WTC11 (cell line): ENCODE results near the gene CHIT1.

Source experiments
- CDX4 ChIP-seq: fragments of 250-450 bp; sonication (Bioruptor Pico); IDR thresholded peaks from 2 replicates; pipeline ENCODE4 v1.9.0; 2021; ENCODE audit warnings: moderate library complexity, mild to moderate bottlenecking, inconsistent platforms, borderline replicate concordance
- CREM ChIP-seq: sonication (generic); formaldehyde crosslinking; IDR thresholded peaks from 2 replicates; pipeline ENCODE4 v1.8.1; 2022; ENCODE audit warnings: mild to moderate bottlenecking, missing genetic modification reagents, moderate library complexity
- EMX1 ChIP-seq: fragments of 250-450 bp; sonication (Bioruptor Pico); IDR thresholded peaks from 2 replicates; pipeline ENCODE4 v1.8.0; 2021; ENCODE audit warnings: mild to moderate bottlenecking
- FOXP4 ChIP-seq: sonication (generic); formaldehyde crosslinking; IDR thresholded peaks from 2 replicates; pipeline ENCODE4 v1.8.0; 2022; ENCODE audit warnings: mild to moderate bottlenecking, missing genetic modification reagents
- USF1 ChIP-seq: sonication (generic); formaldehyde crosslinking; IDR thresholded peaks from 2 replicates; pipeline ENCODE4 v1.8.0; 2022; ENCODE audit warnings: mild to moderate bottlenecking, missing genetic modification reagents
- ZNF138 ChIP-seq: sonication (generic); formaldehyde crosslinking; conservative IDR thresholded peaks from 2 replicates; pipeline ENCODE4 v1.8.1; 2022; ENCODE audit warnings: mild to moderate bottlenecking, moderate library complexity, missing genetic modification reagents
- ZNF219 ChIP-seq: sonication (generic); formaldehyde crosslinking; IDR thresholded peaks from 2 replicates; pipeline ENCODE4 v1.8.0; 2023; ENCODE audit warnings: missing genetic modification reagents, mild to moderate bottlenecking, borderline replicate concordance
- ZNF232 ChIP-seq: sonication (generic); formaldehyde crosslinking; IDR thresholded peaks from 2 replicates; pipeline ENCODE4 v1.8.0; 2022; ENCODE audit warnings: mild to moderate bottlenecking, missing genetic modification reagents
- ZNF263 ChIP-seq: sonication (generic); formaldehyde crosslinking; IDR thresholded peaks from 2 replicates; pipeline ENCODE4 v1.8.1; 2022; ENCODE audit warnings: low read depth, mild to moderate bottlenecking, moderate library complexity, missing genetic modification reagents
- TF ChIP-seq, protein P1 (sequence below): sonication (generic); formaldehyde crosslinking; conservative IDR thresholded peaks from 2 replicates; pipeline ENCODE4 v1.8.1; 2023; ENCODE audit warnings: mild to moderate bottlenecking, low read depth, missing genetic modification reagents, moderate library complexity
- TF ChIP-seq, protein P2 (sequence below): fragments of 200-600 bp; IDR thresholded peaks from 2 replicates; pipeline ENCODE4 v1.8.0; 2022; ENCODE audit warnings: antibody characterized with exemption
- TF ChIP-seq, protein P3 (sequence below): sonication (generic); formaldehyde crosslinking; IDR thresholded peaks from 2 replicates; pipeline ENCODE4 v1.8.1; 2023; ENCODE audit warnings: mild to moderate bottlenecking, missing genetic modification reagents

- TF ChIP-seq, protein P1, sequence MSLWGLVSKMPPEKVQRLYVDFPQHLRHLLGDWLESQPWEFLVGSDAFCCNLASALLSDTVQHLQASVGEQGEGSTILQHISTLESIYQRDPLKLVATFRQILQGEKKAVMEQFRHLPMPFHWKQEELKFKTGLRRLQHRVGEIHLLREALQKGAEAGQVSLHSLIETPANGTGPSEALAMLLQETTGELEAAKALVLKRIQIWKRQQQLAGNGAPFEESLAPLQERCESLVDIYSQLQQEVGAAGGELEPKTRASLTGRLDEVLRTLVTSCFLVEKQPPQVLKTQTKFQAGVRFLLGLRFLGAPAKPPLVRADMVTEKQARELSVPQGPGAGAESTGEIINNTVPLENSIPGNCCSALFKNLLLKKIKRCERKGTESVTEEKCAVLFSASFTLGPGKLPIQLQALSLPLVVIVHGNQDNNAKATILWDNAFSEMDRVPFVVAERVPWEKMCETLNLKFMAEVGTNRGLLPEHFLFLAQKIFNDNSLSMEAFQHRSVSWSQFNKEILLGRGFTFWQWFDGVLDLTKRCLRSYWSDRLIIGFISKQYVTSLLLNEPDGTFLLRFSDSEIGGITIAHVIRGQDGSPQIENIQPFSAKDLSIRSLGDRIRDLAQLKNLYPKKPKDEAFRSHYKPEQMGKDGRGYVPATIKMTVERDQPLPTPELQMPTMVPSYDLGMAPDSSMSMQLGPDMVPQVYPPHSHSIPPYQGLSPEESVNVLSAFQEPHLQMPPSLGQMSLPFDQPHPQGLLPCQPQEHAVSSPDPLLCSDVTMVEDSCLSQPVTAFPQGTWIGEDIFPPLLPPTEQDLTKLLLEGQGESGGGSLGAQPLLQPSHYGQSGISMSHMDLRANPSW (CRISPR knock-in tag), result no peak
- TF ChIP-seq, protein P2, sequence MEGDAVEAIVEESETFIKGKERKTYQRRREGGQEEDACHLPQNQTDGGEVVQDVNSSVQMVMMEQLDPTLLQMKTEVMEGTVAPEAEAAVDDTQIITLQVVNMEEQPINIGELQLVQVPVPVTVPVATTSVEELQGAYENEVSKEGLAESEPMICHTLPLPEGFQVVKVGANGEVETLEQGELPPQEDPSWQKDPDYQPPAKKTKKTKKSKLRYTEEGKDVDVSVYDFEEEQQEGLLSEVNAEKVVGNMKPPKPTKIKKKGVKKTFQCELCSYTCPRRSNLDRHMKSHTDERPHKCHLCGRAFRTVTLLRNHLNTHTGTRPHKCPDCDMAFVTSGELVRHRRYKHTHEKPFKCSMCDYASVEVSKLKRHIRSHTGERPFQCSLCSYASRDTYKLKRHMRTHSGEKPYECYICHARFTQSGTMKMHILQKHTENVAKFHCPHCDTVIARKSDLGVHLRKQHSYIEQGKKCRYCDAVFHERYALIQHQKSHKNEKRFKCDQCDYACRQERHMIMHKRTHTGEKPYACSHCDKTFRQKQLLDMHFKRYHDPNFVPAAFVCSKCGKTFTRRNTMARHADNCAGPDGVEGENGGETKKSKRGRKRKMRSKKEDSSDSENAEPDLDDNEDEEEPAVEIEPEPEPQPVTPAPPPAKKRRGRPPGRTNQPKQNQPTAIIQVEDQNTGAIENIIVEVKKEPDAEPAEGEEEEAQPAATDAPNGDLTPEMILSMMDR, result no peak
- TF ChIP-seq CDX4 (CRISPR knock-in tag), result no peak
- no peak for TF ChIP-seq ZNF263 (CRISPR knock-in tag)
- TF ChIP-seq ZNF232, result no peak
- no peak for TF ChIP-seq EMX1 (CRISPR knock-in tag)
- TF ChIP-seq, protein P3, sequence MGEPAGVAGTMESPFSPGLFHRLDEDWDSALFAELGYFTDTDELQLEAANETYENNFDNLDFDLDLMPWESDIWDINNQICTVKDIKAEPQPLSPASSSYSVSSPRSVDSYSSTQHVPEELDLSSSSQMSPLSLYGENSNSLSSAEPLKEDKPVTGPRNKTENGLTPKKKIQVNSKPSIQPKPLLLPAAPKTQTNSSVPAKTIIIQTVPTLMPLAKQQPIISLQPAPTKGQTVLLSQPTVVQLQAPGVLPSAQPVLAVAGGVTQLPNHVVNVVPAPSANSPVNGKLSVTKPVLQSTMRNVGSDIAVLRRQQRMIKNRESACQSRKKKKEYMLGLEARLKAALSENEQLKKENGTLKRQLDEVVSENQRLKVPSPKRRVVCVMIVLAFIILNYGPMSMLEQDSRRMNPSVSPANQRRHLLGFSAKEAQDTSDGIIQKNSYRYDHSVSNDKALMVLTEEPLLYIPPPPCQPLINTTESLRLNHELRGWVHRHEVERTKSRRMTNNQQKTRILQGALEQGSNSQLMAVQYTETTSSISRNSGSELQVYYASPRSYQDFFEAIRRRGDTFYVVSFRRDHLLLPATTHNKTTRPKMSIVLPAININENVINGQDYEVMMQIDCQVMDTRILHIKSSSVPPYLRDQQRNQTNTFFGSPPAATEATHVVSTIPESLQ, result no peak
- TF ChIP-seq CREM (CRISPR knock-in tag), result no peak
- TF ChIP-seq ZNF138 (CRISPR knock-in tag), result no peak
- no peak for TF ChIP-seq FOXP4 (CRISPR knock-in tag)
- no peak for TF ChIP-seq USF1 (CRISPR knock-in tag)
- TF ChIP-seq ZNF219, result no peak
These were observed 50.4 kb downstream of the CHIT1 start for GRCh38 chr1:203178821-203179666.
